OCI-LY7 (cell line): ENCODE measurements around the gene B3GNT8. TPM values are rescaled to one million over a fixed set of nuclear protein-coding genes. Genes with fewer than 3 reads are reported as not detected.

Experiments used
- BruUV-seq: library from RNA; stranded (reverse); fragments of 400-500 nt; replicated peaks from 2 replicates; lab custom pipeline; 2021; lab: Mats Ljungman, UMichigan
- CTCF ChIA-PET: fragments of 300-600 bp; sonication (Branson Sonifier 250); formaldehyde crosslinking; loops from one replicate; lab custom pipeline; 2022; ENCODE audit warnings: antibody characterized with exemption; ENCODE audit not compliant: unreplicated experiment; lab: Charles Lee
- POLR2A ChIA-PET: fragments of 300-600 bp; sonication (Branson Sonifier 250); formaldehyde crosslinking; loops from one replicate; lab custom pipeline; 2022; ENCODE audit warnings: antibody characterized with exemption; lab: Charles Lee
- DNase-seq: peaks from one replicate; pipeline ENCODE4 v3.0.0-alpha.2; 2015; ENCODE audit warnings: low spot score
- H2AFZ ChIP-seq: fragments of 200-600 bp; sonication (generic), shearing (Covaris generic); 2 replicates; pipeline ENCODE4 v1.6.1; 2014; ENCODE audit warnings: mild to moderate bottlenecking, antibody characterized with exemption, low read length, moderate library complexity
- H3K27ac ChIP-seq: fragments of 200-600 bp; sonication (generic); 2 replicates; pipeline ENCODE4 v1.5.1; 2014; ENCODE audit warnings: mixed run types, low read depth, mild to moderate bottlenecking, moderate library complexity, low read length, inconsistent platforms; ENCODE audit not compliant: poor library complexity, severe bottlenecking
- H3K36me3 ChIP-seq: fragments of 200-600 bp; sonication (generic); 2 replicates; pipeline ENCODE4 v1.6.1; 2014; ENCODE audit warnings: mild to moderate bottlenecking, antibody characterized with exemption, low read length, moderate library complexity, mixed read lengths; ENCODE audit not compliant: insufficient read depth
- H3K4me1 ChIP-seq: fragments of 200-600 bp; sonication (generic); 2 replicates; pipeline ENCODE4 v1.5.1; 2014; ENCODE audit warnings: mild to moderate bottlenecking, low read length; ENCODE audit not compliant: insufficient read depth, poor library complexity, severe bottlenecking
- H3K4me2 ChIP-seq: fragments of 200-600 bp; sonication (generic); 2 replicates; pipeline ENCODE4 v1.6.1; 2014; ENCODE audit warnings: mild to moderate bottlenecking, low read length
- H3K4me3 ChIP-seq: fragments of 200-600 bp; sonication (generic); 2 replicates; pipeline ENCODE4 v1.5.1; 2014; ENCODE audit warnings: mild to moderate bottlenecking, low read depth, low read length; ENCODE audit not compliant: poor library complexity, severe bottlenecking
- H3K79me2 ChIP-seq: fragments of 200-600 bp; sonication (generic); 2 replicates; pipeline ENCODE4 v1.6.1; 2016; ENCODE audit warnings: low read depth, mild to moderate bottlenecking, low read length, moderate library complexity, mixed read lengths; ENCODE audit not compliant: insufficient read depth
- H3K9me2 ChIP-seq: fragments of 200-600 bp; sonication (generic); 2 replicates; pipeline ENCODE4 v1.6.1; 2016; ENCODE audit warnings: mild to moderate bottlenecking, low read length, mixed read lengths; ENCODE audit not compliant: insufficient read depth
- H3K9me3 ChIP-seq: fragments of 200-600 bp; sonication (generic); 2 replicates; pipeline ENCODE4 v1.6.1; 2014; ENCODE audit warnings: mild to moderate bottlenecking, mixed run types, low read length, mixed read lengths
- H4K20me1 ChIP-seq: fragments of 200-600 bp; sonication (generic); 2 replicates; pipeline ENCODE4 v1.6.1; 2014; ENCODE audit warnings: mild to moderate bottlenecking, antibody characterized with exemption, low read length, moderate library complexity, mixed read lengths; ENCODE audit not compliant: insufficient read depth
- EZH2phosphoT487 ChIP-seq: fragments of 200-600 bp; sonication (generic); IDR thresholded peaks from 2 replicates; pipeline ENCODE4 v1.6.1; 2018; ENCODE audit warnings: low read depth, borderline replicate concordance, mild to moderate bottlenecking, mixed run types, antibody characterized with exemption, low read length, moderate library complexity, mixed read lengths
- intact Hi-C: fragments of 100-400 bp; cut with micrococcal nuclease; formaldehyde crosslinking; loops from one replicate; pipeline ENCODE4 v1.10.0; 2022; ENCODE audit not compliant: unreplicated experiment
- total RNA-seq, 2 experiments: library from RNA; depleted of rRNA in 1 of 2; stranded (reverse); fragments of >200 nt in 1 of 2; shearing (Covaris generic) in 1 of 2; gene quantifications; 2 replicates each; pipeline ENCODE4 v1.2.3, GENCODE V29; 2014 to 2022
- TF ChIP-seq, protein P1 (sequence below): fragments of 200-600 bp; sonication (generic); conservative IDR thresholded peaks from 2 replicates; pipeline ENCODE4 v1.5.1; 2014; ENCODE audit warnings: mild to moderate bottlenecking, antibody characterized with exemption, low read length, moderate library complexity, mixed read lengths

The B3GNT8 gene
- total RNA-seq, 2 experiments from 2014 or later, result 0.40 to 0.47 TPM

DNA sequence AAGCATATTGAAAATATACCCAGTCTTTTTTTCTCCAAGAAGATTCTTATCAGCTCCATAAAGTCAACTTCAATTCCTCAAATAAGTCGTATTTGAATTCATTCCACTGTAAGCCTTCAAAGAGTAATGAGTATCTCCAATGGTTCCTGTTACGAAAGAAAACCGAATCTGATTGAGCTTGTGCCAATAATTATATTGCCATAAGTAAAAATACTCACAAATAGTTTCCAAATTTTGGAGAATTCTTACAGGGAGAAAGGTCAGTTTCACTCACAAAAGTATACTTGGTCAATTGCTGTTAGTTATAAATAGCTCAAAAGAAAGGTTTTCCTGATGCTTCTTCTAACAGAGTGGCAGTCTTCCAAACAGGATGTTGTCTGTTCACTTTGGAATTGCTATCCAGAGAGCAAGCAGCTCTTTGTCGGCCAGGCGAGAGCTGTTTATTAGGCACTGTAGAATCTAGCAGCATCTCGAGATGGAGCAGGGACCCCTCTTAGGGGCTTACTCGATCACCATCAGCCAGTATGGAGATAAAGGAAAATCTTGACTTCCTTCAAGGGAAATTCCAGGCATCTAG is 29.3 kb upstream of the B3GNT8 start:
- no peaks in the 10 kb centered on the region for H3K9me3 ChIP-seq
- intact Hi-C loops, result no loop called here
- TF ChIP-seq, protein P1, sequence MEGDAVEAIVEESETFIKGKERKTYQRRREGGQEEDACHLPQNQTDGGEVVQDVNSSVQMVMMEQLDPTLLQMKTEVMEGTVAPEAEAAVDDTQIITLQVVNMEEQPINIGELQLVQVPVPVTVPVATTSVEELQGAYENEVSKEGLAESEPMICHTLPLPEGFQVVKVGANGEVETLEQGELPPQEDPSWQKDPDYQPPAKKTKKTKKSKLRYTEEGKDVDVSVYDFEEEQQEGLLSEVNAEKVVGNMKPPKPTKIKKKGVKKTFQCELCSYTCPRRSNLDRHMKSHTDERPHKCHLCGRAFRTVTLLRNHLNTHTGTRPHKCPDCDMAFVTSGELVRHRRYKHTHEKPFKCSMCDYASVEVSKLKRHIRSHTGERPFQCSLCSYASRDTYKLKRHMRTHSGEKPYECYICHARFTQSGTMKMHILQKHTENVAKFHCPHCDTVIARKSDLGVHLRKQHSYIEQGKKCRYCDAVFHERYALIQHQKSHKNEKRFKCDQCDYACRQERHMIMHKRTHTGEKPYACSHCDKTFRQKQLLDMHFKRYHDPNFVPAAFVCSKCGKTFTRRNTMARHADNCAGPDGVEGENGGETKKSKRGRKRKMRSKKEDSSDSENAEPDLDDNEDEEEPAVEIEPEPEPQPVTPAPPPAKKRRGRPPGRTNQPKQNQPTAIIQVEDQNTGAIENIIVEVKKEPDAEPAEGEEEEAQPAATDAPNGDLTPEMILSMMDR, result no peak
- no peak for TF ChIP-seq EZH2phosphoT487
- H3K4me2 ChIP-seq, result no peak overlapping the region
- ChIA-PET POLR2A (interaction anchor here (0.6 to 1.1 kb wide), 2 partner anchors 102 to 136 kb away, joined by 3 to 4 read pairs; no protein-coding TSS in a partner anchor), CTCF (no interaction called here)
- no peaks in the 10 kb centered on the region for H3K79me2 ChIP-seq
- BruUV-seq, result no TSS peak
- no peaks in the 10 kb centered on the region for H3K9me2 ChIP-seq
- H4K20me1 ChIP-seq, result no peaks in the 10 kb centered on the region
- no peak overlapping the region for H3K27ac ChIP-seq
- H3K4me1 ChIP-seq, result peaks cover 11% of the 10 kb centered on the region
- H2AFZ ChIP-seq, result no peak overlapping the region
- H3K4me3 ChIP-seq, result no peak overlapping the region
- no peak for DNase-seq
- H3K36me3 ChIP-seq, result no peaks in the 10 kb centered on the region

DNA sequence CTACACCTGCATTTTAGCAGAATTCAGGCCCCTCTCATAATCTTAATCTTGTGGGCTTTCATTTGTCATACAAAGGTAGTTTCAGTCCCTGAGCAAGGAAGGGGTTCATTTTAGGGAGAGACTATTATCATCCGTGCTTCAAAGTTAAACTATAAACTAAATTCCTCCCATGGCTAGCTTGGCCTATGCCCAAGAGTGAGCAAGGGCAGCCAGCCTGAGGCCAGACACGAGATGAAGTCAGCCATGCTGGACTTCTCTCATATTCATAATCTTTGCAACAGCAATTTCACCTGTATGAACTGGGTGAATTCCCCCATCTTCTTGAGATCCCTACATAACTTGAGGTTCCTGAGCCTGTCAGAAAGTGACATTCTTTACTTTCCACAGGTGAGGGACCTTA is 28.8 kb upstream of the B3GNT8 start:
- Histone ChIP-seq H3K79me2 (no peaks in the 10 kb centered on the region), H4K20me1 (no peaks in the 10 kb centered on the region), H3K9me2 (no peaks in the 10 kb centered on the region), H2AFZ (no peak overlapping the region), H3K4me3 (no peak overlapping the region), H3K36me3 (no peaks in the 10 kb centered on the region), H3K4me2 (no peak overlapping the region), H3K4me1 (peaks cover 11% of the 10 kb centered on the region), H3K9me3 (no peaks in the 10 kb centered on the region), H3K27ac (no peak overlapping the region)
- DNase-seq, result no peak
- CTCF ChIA-PET, result no interaction called here
- TF ChIP-seq, protein P1, result no peak
- no peak for TF ChIP-seq EZH2phosphoT487
- no TSS peak for BruUV-seq
- intact Hi-C loops, result no loop called here
- POLR2A ChIA-PET, result interaction anchor here (0.6 to 1.1 kb wide), 2 partner anchors 102 to 137 kb away, joined by 3 to 4 read pairs; no protein-coding TSS in a partner anchor

GRCh38 chr19:41452584-41453275 is 25.6 kb upstream of the B3GNT8 start:
- Histone ChIP-seq H3K36me3 (no peaks in the 10 kb centered on the region), H4K20me1 (no peaks in the 10 kb centered on the region), H3K9me3 (no peaks in the 10 kb centered on the region), H3K4me2 (no peak overlapping the region), H3K79me2 (no peaks in the 10 kb centered on the region), H2AFZ (no peak overlapping the region), H3K9me2 (no peaks in the 10 kb centered on the region), H3K4me1 (peaks cover 24% of the 10 kb centered on the region), H3K27ac (no peak overlapping the region), H3K4me3 (no peak overlapping the region)
- no peak for DNase-seq
- BruUV-seq, result no TSS peak
- intact Hi-C loops, result no loop called here
- ChIA-PET CTCF (no interaction called here), POLR2A (no interaction called here)
- no peak for TF ChIP-seq EZH2phosphoT487
- TF ChIP-seq, protein P1, result no peak
